T-cell (primary cell): Measurements from ENCODE around the gene OSMR. TPM values are rescaled to one million over a fixed set of nuclear protein-coding genes. Genes with fewer than 3 reads are reported as not detected.

ENCODE experiments used
- ATAC-seq, 4 experiments: fragments of 200-7000 bp in 3 of 4; fragments of 150-1000 bp in 1 of 4; cut with Tn5 transposase; replicated peaks in 1 of 4; 1 replicate in 3 of 4; 2 replicates in 1 of 4; pipeline ENCODE4 v1.10.0; 2021; ENCODE audit warnings: moderate library complexity in 3 of 4, mild to moderate bottlenecking in 2 of 4, moderate number of reproducible peaks in 1 of 4
- CTCF ChIA-PET, 2 donors: fragments of 300-600 bp; sonication (Branson Sonifier 250); formaldehyde crosslinking; loops; one replicate each; lab custom pipeline; 2022; ENCODE audit warnings: antibody characterized with exemption in 2 of 2; lab: Charles Lee
- POLR2A ChIA-PET, 2 donors: fragments of 300-600 bp; sonication (Branson Sonifier 250); formaldehyde crosslinking; loops; one replicate each; lab custom pipeline; 2022; ENCODE audit warnings: antibody characterized with exemption in 2 of 2; lab: Charles Lee
- DNase-seq, 35 experiments: peaks; one replicate each; pipeline versions ENCODE4 v3.0.0 to v3.0.0-alpha.2; 2013 to 2023
- H3K27ac ChIP-seq: one replicate; pipeline ENCODE4 v1.5.1; 2013; ENCODE audit warnings: low read length
- H3K27me3 ChIP-seq, 2 experiments: replicated peaks in 1 of 2; 1 replicate in 1 of 2; 2 replicates in 1 of 2; pipeline versions ENCODE4 v1.6.1 to v1.7.0; 2013; ENCODE audit warnings: low read length in 1 of 2, mixed read lengths in 1 of 2; ENCODE audit not compliant: control insufficient read depth in 2 of 2, insufficient read depth in 2 of 2; ENCODE audit errors: extremely low read depth in 1 of 2
- H3K36me3 ChIP-seq, 2 donors: 1 replicate in 1 of 2; 2 replicates in 1 of 2; pipeline versions ENCODE4 v1.6.1 to v1.7.0; 2013; ENCODE audit warnings: low read length in 1 of 2; ENCODE audit not compliant: control insufficient read depth in 2 of 2, insufficient read depth in 1 of 2; ENCODE audit errors: extremely low read depth in 1 of 2
- H3K4me1 ChIP-seq, 2 experiments: 1 replicate in 1 of 2; 2 replicates in 1 of 2; pipeline versions ENCODE4 v1.6.1 to v1.7.0; 2013; ENCODE audit warnings: low read length in 2 of 2, mixed read lengths in 1 of 2; ENCODE audit not compliant: insufficient read depth in 2 of 2, control insufficient read depth in 1 of 2; ENCODE audit errors: extremely low read depth in 1 of 2
- H3K4me3 ChIP-seq, 2 donors: 1 replicate in 1 of 2; 2 replicates in 1 of 2; pipeline versions ENCODE4 v1.5.1 to v1.7.0; 2013; ENCODE audit warnings: mild to moderate bottlenecking in 2 of 2, low read length in 1 of 2, moderate library complexity in 1 of 2; ENCODE audit not compliant: control insufficient read depth in 1 of 2; ENCODE audit errors: extremely low read depth in 1 of 2
- H3K9me3 ChIP-seq: 2 replicates; pipeline ENCODE4 v1.7.0; 2013
- H3K27ac Mint-ChIP-seq, 2 donors: one replicate each; pipeline ENCODE4 v1.8.0; 2020 to 2021; ENCODE audit warnings: mild to moderate bottlenecking in 2 of 2, mixed read lengths in 2 of 2
- H3K27me3 Mint-ChIP-seq, 2 donors: one replicate each; pipeline ENCODE4 v1.8.0; 2021 to 2022; ENCODE audit warnings: mixed read lengths in 2 of 2
- H3K36me3 Mint-ChIP-seq: one replicate; pipeline ENCODE4 v1.8.0; 2021; ENCODE audit warnings: mixed read lengths
- H3K4me1 Mint-ChIP-seq, 3 donors: one replicate each; pipeline ENCODE4 v1.8.0; 2020 to 2022; ENCODE audit warnings: mixed read lengths in 3 of 3, mild to moderate bottlenecking in 1 of 3
- H3K4me3 Mint-ChIP-seq, 3 donors: one replicate each; pipeline ENCODE4 v1.8.0; 2020 to 2022; ENCODE audit warnings: mild to moderate bottlenecking in 3 of 3, mixed read lengths in 3 of 3, moderate library complexity in 3 of 3
- H3K9me3 Mint-ChIP-seq, 3 donors: one replicate each; pipeline ENCODE4 v1.8.0; 2020 to 2022; ENCODE audit warnings: mixed read lengths in 3 of 3
- WGBS: methylation state at CpG from one replicate; pipeline ENCODE4 v1.1.5; 2013; ENCODE audit warnings: missing lambda C conversion rate; ENCODE audit not compliant: insufficient coverage; 5-methylcytosine and 5-hydroxymethylcytosine counted together
- total RNA-seq, 35 experiments: library from RNA in 6 of 35; stranded (reverse) in 6 of 35; fragments of 120-200 nt in 1 of 35; gene quantifications; one replicate each; pipeline versions ENCODE4 v1.2.1 to v1.2.4 and lab custom pipeline; 2013 to 2026

OSMR gene
- total RNA-seq, 5 donors from 2014 or later (not counting 1 experiment from before 2014, with no cell fraction given): 0.08 to 0.26 (median 0.14) TPM; not detected in 1

DNA sequence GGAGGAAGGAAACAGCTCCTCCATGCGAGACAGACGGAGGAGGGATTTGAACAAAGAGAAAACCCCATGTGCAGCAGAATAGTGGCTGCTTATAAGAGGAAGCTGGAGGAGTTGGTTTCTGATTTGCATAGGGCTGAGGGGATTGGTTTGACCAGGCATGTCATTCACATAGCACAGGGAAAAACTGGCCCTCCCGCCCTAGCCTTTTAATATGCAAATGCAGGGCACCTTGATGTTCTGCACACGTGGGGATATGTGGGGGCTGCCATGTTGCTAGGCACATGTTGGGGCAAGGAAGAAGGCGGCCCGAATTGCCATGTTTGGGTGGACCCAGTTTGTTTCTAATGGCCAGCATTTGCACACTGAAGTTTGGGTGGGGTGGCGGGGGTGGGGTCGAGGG is 42.2 kb downstream of the OSMR start:
- DNase-seq (no peak), ATAC-seq (no peak)
- no peaks in the 10 kb centered on the region for H3K9me3 ChIP-seq
- no peak overlapping the region for H3K4me3 Mint-ChIP-seq
- H3K4me3 ChIP-seq: no peak overlapping the region
- peaks cover 32 to 35% of the 10 kb centered on the region in 2 donors for H3K27me3 Mint-ChIP-seq
- no peak overlapping the region for H3K27ac Mint-ChIP-seq
- peaks cover 0 to 16% of the 10 kb centered on the region in 2 experiments for H3K27me3 ChIP-seq
- H3K4me1 Mint-ChIP-seq: no peaks in the 10 kb centered on the region
- no peaks in the 10 kb centered on the region for H3K36me3 ChIP-seq
- no peak overlapping the region for H3K27ac ChIP-seq
- POLR2A ChIA-PET: interaction anchor here in 1 of 2 donors (0.6 kb wide), 1 partner anchor 1097 kb away, joined by 4 read pairs; no protein-coding TSS in a partner anchor
- CTCF ChIA-PET: no interaction called here
- WGBS: 36% methylated on average over 4 of the region's 8 CpGs
- H3K36me3 Mint-ChIP-seq: no peaks in the 10 kb centered on the region
- H3K4me1 ChIP-seq: no peaks in the 10 kb centered on the region
- no peaks in the 10 kb centered on the region for H3K9me3 Mint-ChIP-seq

GRCh38 chr5:38889424-38889823 is 43.6 kb downstream of the OSMR start:
- CTCF ChIA-PET: no interaction called here
- ATAC-seq: no peak

DNA sequence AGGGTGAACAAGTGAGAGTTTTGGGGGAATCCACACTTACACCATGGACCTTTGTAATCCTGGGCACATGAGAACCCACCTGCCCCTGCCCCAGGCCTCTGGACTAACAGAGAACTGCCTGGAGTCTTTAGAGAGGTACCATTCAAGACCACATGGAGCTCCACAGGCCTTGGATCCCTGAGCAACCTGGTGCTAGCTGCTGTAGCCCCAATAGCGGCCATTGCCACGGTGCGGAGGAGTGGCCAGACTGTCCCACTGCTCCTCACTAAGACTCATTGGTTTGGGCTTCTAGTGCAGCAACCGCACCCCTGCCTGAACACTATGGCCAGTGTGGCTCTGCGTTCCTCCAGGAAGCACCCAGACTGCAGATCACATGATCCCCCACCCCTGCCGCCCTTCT is 45.8 kb downstream of the OSMR start:
- Histone ChIP-seq H3K4me1 (no peaks in the 10 kb centered on the region), H3K27ac (no peak overlapping the region), H3K9me3 (no peaks in the 10 kb centered on the region), H3K36me3 (no peaks in the 10 kb centered on the region), H3K4me3 (no peak overlapping the region), H3K27me3 (peaks cover 2 to 16% of the 10 kb centered on the region in 2 experiments)
- 79% methylated on average over 5 of the region's 6 CpGs for WGBS
- H3K27me3 Mint-ChIP-seq: peaks cover 19 to 34% of the 10 kb centered on the region in 2 donors
- no peaks in the 10 kb centered on the region for H3K36me3 Mint-ChIP-seq
- CTCF ChIA-PET: no interaction called here
- H3K4me3 Mint-ChIP-seq: no peak overlapping the region
- H3K9me3 Mint-ChIP-seq: peaks cover 0 to 25% (median 9%) of the 10 kb centered on the region in 3 donors
- DNase-seq: no peak
- POLR2A ChIA-PET: no interaction called here
- H3K27ac Mint-ChIP-seq: no peak overlapping the region
- no peaks in the 10 kb centered on the region for H3K4me1 Mint-ChIP-seq
- no peak for ATAC-seq

More at GRCh38 chr5:38889424-38889823, 43.6 kb downstream of the OSMR start:
- Mint-ChIP-seq H3K27ac (no peak overlapping the region), H3K36me3 (no peaks in the 10 kb centered on the region), H3K4me1 (no peaks in the 10 kb centered on the region), H3K4me3 (no peak overlapping the region), H3K27me3 (peaks cover 25 to 32% of the 10 kb centered on the region in 2 donors), H3K9me3 (peaks cover 0 to 10% (median 3%) of the 10 kb centered on the region in 3 donors)
- Histone ChIP-seq H3K27ac (no peak overlapping the region), H3K4me1 (no peaks in the 10 kb centered on the region), H3K36me3 (no peaks in the 10 kb centered on the region), H3K4me3 (no peak overlapping the region), H3K27me3 (peaks cover 2 to 16% of the 10 kb centered on the region in 2 experiments), H3K9me3 (no peaks in the 10 kb centered on the region)
- POLR2A ChIA-PET: no interaction called here
- no CpG with 5 or more reads among the region's 1 CpG for WGBS
- no peak for DNase-seq

DNA sequence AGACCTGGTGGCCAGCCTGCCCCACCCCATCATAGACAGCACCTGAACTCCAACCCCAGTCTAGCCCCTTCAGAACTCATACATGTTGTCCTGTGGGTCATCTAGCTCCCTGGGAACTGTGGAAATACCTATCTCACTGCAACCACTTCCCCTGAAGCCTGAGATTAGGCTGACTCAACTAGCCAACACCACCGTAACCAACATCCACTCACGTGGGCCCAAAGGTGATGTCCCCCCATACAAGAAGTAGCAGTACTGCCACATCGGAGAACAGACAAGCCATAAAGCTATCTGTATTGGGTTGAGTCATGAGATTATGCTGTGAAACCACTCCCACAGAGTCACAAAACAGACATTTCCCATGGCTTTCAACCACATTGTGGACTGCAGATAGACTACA is 46.6 kb downstream of the OSMR start:
- ATAC-seq: no peak
- H3K9me3 Mint-ChIP-seq: peaks cover 4 to 32% (median 9%) of the 10 kb centered on the region in 3 donors
- H3K4me3 Mint-ChIP-seq: no peak overlapping the region
- Histone ChIP-seq H3K9me3 (no peaks in the 10 kb centered on the region), H3K27me3 (peaks cover 2 to 16% of the 10 kb centered on the region in 2 experiments), H3K4me3 (no peak overlapping the region), H3K4me1 (no peaks in the 10 kb centered on the region), H3K27ac (no peak overlapping the region), H3K36me3 (no peaks in the 10 kb centered on the region)
- CTCF ChIA-PET: no interaction called here
- WGBS: 100% methylated on average over 1 of the region's 3 CpGs
- no peaks in the 10 kb centered on the region for H3K4me1 Mint-ChIP-seq
- H3K36me3 Mint-ChIP-seq: no peaks in the 10 kb centered on the region
- peaks cover 18 to 33% of the 10 kb centered on the region in 2 donors for H3K27me3 Mint-ChIP-seq
- no peak overlapping the region for H3K27ac Mint-ChIP-seq
- DNase-seq: no peak
- POLR2A ChIA-PET: no interaction called here

GRCh38 chr5:38896760-38897159 is 50.9 kb downstream of the OSMR start:
- Mint-ChIP-seq H3K27me3 (peaks cover 18 to 21% of the 10 kb centered on the region in 2 donors), H3K4me3 (no peak overlapping the region), H3K36me3 (no peaks in the 10 kb centered on the region), H3K9me3 (peaks cover 7 to 36% (median 9%) of the 10 kb centered on the region in 3 donors), H3K27ac (no peak overlapping the region), H3K4me1 (no peaks in the 10 kb centered on the region)
- no peak overlapping the region for H3K27ac ChIP-seq
- DNase-seq (no peak), ATAC-seq (no peak)
- CTCF ChIA-PET: no interaction called here
- no peaks in the 10 kb centered on the region for H3K9me3 ChIP-seq
- H3K4me1 ChIP-seq: no peaks in the 10 kb centered on the region
- H3K4me3 ChIP-seq: no peak overlapping the region
- POLR2A ChIA-PET: no interaction called here
- H3K36me3 ChIP-seq: no peaks in the 10 kb centered on the region
- no CpG with 5 or more reads among the region's 3 CpGs for WGBS
- H3K27me3 ChIP-seq: peaks cover 2 to 22% of the 10 kb centered on the region in 2 experiments

- Mint-ChIP-seq H3K27me3 (peaks cover 22 to 24% of the 10 kb centered on the region in 2 donors), H3K4me3 (no peak overlapping the region), H3K4me1 (no peaks in the 10 kb centered on the region), H3K36me3 (no peaks in the 10 kb centered on the region), H3K9me3 (peaks cover 5 to 31% (median 14%) of the 10 kb centered on the region in 3 donors), H3K27ac (no peak overlapping the region)
- POLR2A ChIA-PET: no interaction called here
- H3K36me3 ChIP-seq: no peaks in the 10 kb centered on the region
- H3K27me3 ChIP-seq: peaks cover 0 to 13% of the 10 kb centered on the region in 2 experiments
- no peak overlapping the region for H3K4me3 ChIP-seq
- ATAC-seq (no peak), DNase-seq (no peak)
- H3K4me1 ChIP-seq: no peaks in the 10 kb centered on the region
- CTCF ChIA-PET: no interaction called here
- H3K27ac ChIP-seq: no peak overlapping the region
- H3K9me3 ChIP-seq: no peaks in the 10 kb centered on the region
- 53% methylated on average over 3 of the region's 5 CpGs for WGBS
Observed at GRCh38 chr5:38899936-38900335, 54.1 kb downstream of the OSMR start.
